Uterus (tissue), 2 donors: ENCODE measurements around the gene FBXO15.

Source experiments
- CTCF ChIP-seq, 4 experiments: fragments of 200-600 bp in 2 of 4; fragments of 450-650 bp in 2 of 4; sonication (generic) in 2 of 4; IDR thresholded peaks; one replicate each; pipeline ENCODE4 v1.5.1; 2016 to 2019; ENCODE audit warnings: antibody characterized with exemption in 4 of 4, mild to moderate bottlenecking in 2 of 4, moderate library complexity in 1 of 4
- POLR2A ChIP-seq, 2 donors: fragments of 450-650 bp; IDR thresholded peaks; one replicate each; pipeline ENCODE4 v1.6.1; 2016; ENCODE audit warnings: antibody characterized with exemption in 2 of 2, mild to moderate bottlenecking in 1 of 2, moderate library complexity in 1 of 2

- TF ChIP-seq CTCF (IDR thresholded peaks at IDR 0.05) (no peak), POLR2A (IDR thresholded peaks at IDR 0.05) (no peak)
Observed at GRCh38 chr18:74175658-74176057, 28.0 kb upstream of the FBXO15 start.
